Sigmoid colon (tissue), 4 donors: ENCODE results near the gene NTF3.

Source experiments
- POLR2A ChIP-seq, 2 donors: fragments of 450-650 bp; IDR thresholded peaks; one replicate each; pipeline ENCODE4 v1.6.1; 2016; ENCODE audit warnings: antibody characterized with exemption in 2 of 2, mild to moderate bottlenecking in 2 of 2, moderate library complexity in 2 of 2
- POLR2AphosphoS5 ChIP-seq, 4 donors: sonication (generic); formaldehyde crosslinking; IDR thresholded peaks; one replicate each; pipeline ENCODE4 v1.6.1; 2017; ENCODE audit warnings: antibody characterized with exemption in 4 of 4

- TF ChIP-seq POLR2AphosphoS5 (IDR thresholded peaks at IDR 0.05) (no peak), POLR2A (IDR thresholded peaks at IDR 0.05) (no peak)
These were observed 82.6 kb downstream of the NTF3 start for GRCh38 chr12:5514545-5514944.
